Stimulated activated CD8-positive, alpha-beta memory T cell treated with anti-CD3 and anti-CD28 coated beads, Interleukin-12 subunit alpha, Interleukin-12 subunit beta, amount 100 ng/mL, for 4 hours (primary cell): Measurements from ENCODE around the gene CEP112.

Source experiments
- DNase-seq: peaks from one replicate; pipeline ENCODE4 v3.0.0-alpha.2; 2020; ENCODE audit warnings: low read depth

The CEP112 gene

GRCh38 chr17:65930140-65930730 is 261.7 kb downstream of the CEP112 start:
- no peak for DNase-seq

- DNase-seq = no peak
Observed at GRCh38 chr17:65926599-65926998, 265.3 kb downstream of the CEP112 start.

- no peak for DNase-seq
Observed at GRCh38 chr17:65925606-65926307, 266.2 kb downstream of the CEP112 start.

- DNase-seq = no peak
Observed at GRCh38 chr17:65920996-65921395, 270.9 kb downstream of the CEP112 start.

GRCh38 chr17:65918916-65919315 is 273.0 kb downstream of the CEP112 start:
- no peak for DNase-seq

- no peak for DNase-seq
Observed at GRCh38 chr17:65918500-65918899, 273.4 kb downstream of the CEP112 start.

GRCh38 chr17:65917560-65917959 is 274.4 kb downstream of the CEP112 start:
- no peak for DNase-seq

- no peak for DNase-seq
Observed at GRCh38 chr17:65916425-65916824, 275.5 kb downstream of the CEP112 start.

GRCh38 chr17:65914784-65915342 is 277.1 kb downstream of the CEP112 start:
- no peak for DNase-seq

- DNase-seq = no peak
Observed at GRCh38 chr17:65913326-65913850, 278.5 kb downstream of the CEP112 start.

GRCh38 chr17:65910836-65911235 is 281.1 kb downstream of the CEP112 start:
- DNase-seq = no peak

GRCh38 chr17:65902831-65903522 is 289.0 kb downstream of the CEP112 start:
- DNase-seq = no peak

GRCh38 chr17:65902155-65902554 is 289.8 kb downstream of the CEP112 start:
- no peak for DNase-seq

- DNase-seq = no peak
Observed at GRCh38 chr17:65901394-65901793, 290.5 kb downstream of the CEP112 start.

GRCh38 chr17:65900216-65900615 is 291.7 kb downstream of the CEP112 start:
- no peak for DNase-seq

GRCh38 chr17:65898651-65899050 is 293.3 kb downstream of the CEP112 start:
- DNase-seq = no peak

GRCh38 chr17:65896889-65897288 is 295.0 kb downstream of the CEP112 start:
- no peak for DNase-seq

GRCh38 chr17:65895969-65896368 is 296.0 kb downstream of the CEP112 start:
- DNase-seq = no peak

- DNase-seq = no peak
Observed at GRCh38 chr17:65893692-65894279, 298.1 kb downstream of the CEP112 start.

GRCh38 chr17:65892912-65893377 is 299.0 kb downstream of the CEP112 start:
- DNase-seq = no peak

- DNase-seq = no peak
Observed at GRCh38 chr17:65891231-65891735, 300.6 kb downstream of the CEP112 start.

- DNase-seq = no peak
Observed at GRCh38 chr17:65888649-65889048, 303.3 kb downstream of the CEP112 start.
